ENCODE results near the gene MIPOL1. TPM values are rescaled to one million over a fixed set of nuclear protein-coding genes. Genes with fewer than 3 reads are reported as not detected.

MIPOL1 gene
- total and polyA plus RNA-seq, 2 of the 13 experiments (the other 11 are each of a cell fraction or from before 2014, with no cell fraction given), result 8.6 to 34.2 TPM

DNA sequence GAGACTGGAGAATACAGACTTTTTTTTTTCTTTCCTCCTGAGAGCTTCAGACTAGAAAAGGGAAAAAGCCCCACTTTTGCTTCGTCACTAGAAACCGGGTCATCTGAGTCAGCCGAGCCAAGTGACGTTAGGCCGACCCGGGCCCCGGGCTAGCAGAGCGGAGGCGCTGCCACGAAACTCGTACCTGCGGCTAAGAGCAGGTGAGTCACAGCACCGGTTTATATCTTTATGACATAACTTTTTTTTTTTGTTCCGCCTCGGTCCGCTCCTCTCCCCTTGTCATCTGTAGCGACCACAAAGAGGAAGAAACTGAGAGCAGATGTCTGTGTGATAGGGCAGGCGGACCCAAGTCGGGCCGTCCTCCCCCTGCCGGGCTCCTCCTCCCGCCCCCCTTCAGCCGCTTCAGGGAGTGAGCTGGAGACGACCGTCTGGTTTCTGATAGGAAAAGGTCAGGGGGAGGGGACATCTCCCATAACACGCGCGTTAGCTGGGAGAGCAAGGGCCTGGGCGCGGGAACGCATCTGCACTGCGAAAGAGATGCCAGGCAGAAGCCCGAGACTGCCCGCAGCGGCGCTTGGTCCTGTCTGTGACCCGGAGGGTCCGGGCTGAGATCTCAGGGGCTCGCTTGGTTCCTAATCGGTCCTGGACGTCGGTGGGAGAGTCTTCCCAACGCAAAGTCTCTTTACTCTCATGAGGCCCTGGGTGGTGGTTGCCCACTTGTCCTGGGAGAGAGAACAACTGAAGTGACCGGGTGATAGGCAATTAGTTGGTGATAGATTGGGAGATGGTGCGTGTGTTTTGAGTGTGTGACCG, 398.3 kb downstream of the MIPOL1 start (continued):
- TF ChIP-seq YEATS2 (CRISPR knock-in tag; IDR thresholded peaks at IDR 0.05; ENCODE audit: borderline replicate concordance) (peak; percentile 78), YY1 (IDR thresholded peaks at IDR 0.05; ENCODE audit: insufficient read depth, insufficient replicate concordance, low read depth, low read length) (peak; percentile 80), ZBTB42 (CRISPR knock-in tag; IDR thresholded peaks at IDR 0.05) (peak; percentile 97), ZNF138 (CRISPR knock-in tag; IDR thresholded peaks at IDR 0.05; ENCODE audit: low read depth) (peak; percentile 94; the same call in 1 of the 2 replicates), ZNF839 (CRISPR knock-in tag; IDR thresholded peaks at IDR 0.05; ENCODE audit: borderline replicate concordance) (peak; percentile 88), ZNF503 (CRISPR knock-in tag; IDR thresholded peaks at IDR 0.05) (peak; percentile 73; the same call in 1 of the 2 replicates), ZNF7 (CRISPR knock-in tag; IDR thresholded peaks at IDR 0.05) (no peak; the same call in 1 of the 2 replicates), ZNF616 (CRISPR knock-in tag; IDR thresholded peaks at IDR 0.05; ENCODE audit: low read depth) (peak; percentile 81), ZNF569 (CRISPR knock-in tag; IDR thresholded peaks at IDR 0.05; ENCODE audit: borderline replicate concordance) (peak; percentile 71; the same call in 1 of the 2 replicates), SUZ12 (IDR thresholded peaks at IDR 0.05; ENCODE audit: low read depth, low read length) (no peak), MTF2 (CRISPR knock-in tag; IDR thresholded peaks at IDR 0.05; ENCODE audit: borderline replicate concordance) (peak; percentile 80; the same call in 1 of the 2 replicates), ZNF792 (CRISPR knock-in tag; IDR thresholded peaks at IDR 0.05) (peak; percentile 81; the same call in 1 of the 2 replicates), ASH2L (IDR thresholded peaks at IDR 0.05; ENCODE audit: insufficient read length, low read depth, low read length) (peak; percentile 99), E2F5 (CRISPR knock-in tag; conservative IDR thresholded peaks at IDR 0.05) (peak; percentile 92), ETS1 (CRISPR knock-in tag; IDR thresholded peaks at IDR 0.05) (peak; percentile 35; the same call in 1 of the 2 replicates), TAF15 (IDR thresholded peaks at IDR 0.05; ENCODE audit: low read depth, low read length, poor library complexity, severe bottlenecking) (no peak)
- TF ChIP-seq, protein P1, sequence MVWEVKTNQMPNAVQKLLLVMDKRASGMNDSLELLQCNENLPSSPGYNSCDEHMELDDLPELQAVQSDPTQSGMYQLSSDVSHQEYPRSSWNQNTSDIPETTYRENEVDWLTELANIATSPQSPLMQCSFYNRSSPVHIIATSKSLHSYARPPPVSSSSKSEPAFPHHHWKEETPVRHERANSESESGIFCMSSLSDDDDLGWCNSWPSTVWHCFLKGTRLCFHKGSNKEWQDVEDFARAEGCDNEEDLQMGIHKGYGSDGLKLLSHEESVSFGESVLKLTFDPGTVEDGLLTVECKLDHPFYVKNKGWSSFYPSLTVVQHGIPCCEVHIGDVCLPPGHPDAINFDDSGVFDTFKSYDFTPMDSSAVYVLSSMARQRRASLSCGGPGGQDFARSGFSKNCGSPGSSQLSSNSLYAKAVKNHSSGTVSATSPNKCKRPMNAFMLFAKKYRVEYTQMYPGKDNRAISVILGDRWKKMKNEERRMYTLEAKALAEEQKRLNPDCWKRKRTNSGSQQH (CRISPR knock-in tag; IDR thresholded peaks at IDR 0.05; ENCODE audit: low read depth), result 0 out of 2 replicates have a peak, but pooled peaks have one; percentile 73
- TF ChIP-seq, protein P2, sequence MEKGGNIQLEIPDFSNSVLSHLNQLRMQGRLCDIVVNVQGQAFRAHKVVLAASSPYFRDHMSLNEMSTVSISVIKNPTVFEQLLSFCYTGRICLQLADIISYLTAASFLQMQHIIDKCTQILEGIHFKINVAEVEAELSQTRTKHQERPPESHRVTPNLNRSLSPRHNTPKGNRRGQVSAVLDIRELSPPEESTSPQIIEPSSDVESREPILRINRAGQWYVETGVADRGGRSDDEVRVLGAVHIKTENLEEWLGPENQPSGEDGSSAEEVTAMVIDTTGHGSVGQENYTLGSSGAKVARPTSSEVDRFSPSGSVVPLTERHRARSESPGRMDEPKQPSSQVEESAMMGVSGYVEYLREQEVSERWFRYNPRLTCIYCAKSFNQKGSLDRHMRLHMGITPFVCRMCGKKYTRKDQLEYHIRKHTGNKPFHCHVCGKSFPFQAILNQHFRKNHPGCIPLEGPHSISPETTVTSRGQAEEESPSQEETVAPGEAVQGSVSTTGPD (CRISPR knock-in tag; IDR thresholded peaks at IDR 0.05), result 0 out of 2 replicates have a peak, but pooled peaks have one; percentile 17
